Kidney tubule cell (primary cell): ENCODE data around the gene DISC1.
"Not testable (repeated sequence)": the region's sequence is repeated elsewhere in the genome, so short reads cannot be mapped to it uniquely, and the experiment has no call there.

ENCODE experiments used
- DNase-seq: peaks from one replicate; pipeline ENCODE4 v3.0.0-alpha.2; 2018; ENCODE audit warnings: low spot score

The DISC1 gene

GRCh38 chr1:231731268-231731667 lies 104.7 kb downstream of the DISC1 start:
- DNase-seq, result no peak

- no peak for DNase-seq
Measured at GRCh38 chr1:231733063-231733462, 106.5 kb downstream of the DISC1 start.

DNA sequence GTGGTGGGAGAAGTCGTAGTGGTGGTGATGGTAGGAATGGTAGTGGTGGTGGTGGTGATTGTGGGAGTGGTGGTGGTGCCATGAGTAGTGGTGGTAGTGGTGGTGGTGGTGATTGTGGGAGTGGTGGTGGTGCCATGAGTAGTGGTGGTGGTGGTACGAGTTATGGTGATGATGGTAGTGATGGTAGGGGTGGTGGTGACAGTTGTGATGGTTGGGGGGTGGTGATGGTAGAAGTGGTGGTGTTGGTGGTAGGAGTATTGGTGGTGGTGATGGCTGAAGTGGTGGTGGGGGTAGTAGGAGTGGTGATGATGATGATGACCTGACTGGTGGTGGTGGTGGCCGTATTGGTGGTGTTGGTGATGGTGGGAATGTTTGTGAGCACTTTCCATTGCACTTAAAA lies 107.1 kb downstream of the DISC1 start:
- no peak for DNase-seq

DNA sequence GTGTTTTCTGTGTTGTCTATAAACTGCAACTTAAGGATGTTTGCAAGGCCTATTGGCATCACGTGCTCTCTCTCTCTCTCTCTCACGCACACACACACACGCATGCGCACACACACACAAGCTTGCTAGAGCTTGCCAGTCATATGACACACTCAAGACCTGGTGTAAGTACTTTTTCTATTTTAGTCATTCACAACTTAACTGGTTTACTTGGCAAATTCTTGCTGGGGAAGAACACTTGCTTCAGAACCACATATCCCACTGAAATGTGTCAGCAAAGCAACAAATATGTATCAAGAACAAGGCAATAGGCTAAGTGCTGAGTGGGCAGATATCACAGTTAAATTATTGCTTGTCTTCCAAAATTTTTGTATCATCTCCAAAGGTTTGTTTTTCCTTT lies 107.8 kb downstream of the DISC1 start:
- DNase-seq, result no peak

GRCh38 chr1:231735411-231735810 lies 108.8 kb downstream of the DISC1 start:
- DNase-seq, result no peak

DNA sequence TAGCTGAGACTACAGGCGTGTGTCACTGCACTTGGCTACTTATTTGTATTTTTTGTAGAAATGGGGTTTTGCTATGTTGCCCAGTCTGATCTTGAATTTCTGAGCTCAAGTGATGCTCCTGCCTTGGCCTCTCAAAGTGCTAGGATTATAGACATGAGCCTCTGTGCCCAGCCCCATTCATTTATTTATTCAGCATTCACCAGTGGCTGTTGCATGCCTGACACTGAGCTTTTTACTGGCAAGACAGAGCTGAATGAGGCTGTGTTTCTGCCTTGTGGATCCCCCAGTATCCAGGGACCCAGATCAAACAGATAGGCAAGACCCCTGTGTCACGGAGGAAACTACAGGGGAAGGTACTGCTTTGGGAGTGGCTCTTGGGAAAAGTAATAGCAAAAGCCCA lies 109.4 kb downstream of the DISC1 start:
- no peak for DNase-seq

DNA sequence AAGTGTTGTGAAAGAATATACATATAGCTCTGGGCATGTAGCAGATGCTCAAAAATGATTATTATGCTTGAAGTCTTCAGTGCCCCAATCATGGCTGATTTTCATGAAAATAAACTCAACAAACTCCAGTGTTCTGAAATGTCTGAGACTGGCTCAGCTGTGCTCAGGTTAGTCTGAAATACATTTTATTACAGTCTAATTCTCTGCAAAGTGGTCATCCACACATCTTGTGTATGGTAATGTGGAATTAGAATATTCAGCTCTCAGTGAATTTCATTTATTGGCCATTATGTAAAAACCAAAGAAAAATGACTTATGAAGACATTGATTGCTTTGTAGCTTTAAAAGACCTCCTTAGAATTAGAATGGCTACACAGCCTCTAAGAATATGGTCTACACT lies 109.9 kb downstream of the DISC1 start:
- no peak for DNase-seq

- DNase-seq, result no peak
Measured at GRCh38 chr1:231738554-231738953, 112.0 kb downstream of the DISC1 start.

DNA sequence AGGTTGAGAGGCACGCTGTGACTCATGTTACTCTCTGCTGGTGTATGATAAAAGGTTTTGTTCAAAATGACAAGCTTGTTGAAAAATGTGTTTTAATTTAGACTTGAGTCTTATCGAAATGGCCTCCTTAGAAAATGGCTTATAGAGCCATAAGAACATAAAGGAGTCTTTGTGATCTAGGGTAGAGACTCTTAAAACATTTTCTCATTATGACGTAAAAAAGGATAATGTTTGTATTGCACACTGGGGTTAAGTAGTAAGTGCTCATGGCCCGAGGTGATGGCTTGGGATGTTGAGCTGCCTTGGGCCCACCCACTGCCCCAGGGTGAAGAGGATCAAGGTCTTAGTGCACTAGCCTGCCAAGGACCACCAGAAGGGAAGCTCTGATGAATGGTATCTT lies 117.4 kb downstream of the DISC1 start:
- no peak for DNase-seq

GRCh38 chr1:231748760-231749415 lies 122.3 kb downstream of the DISC1 start:
- no peak for DNase-seq

- DNase-seq, result no peak
Measured at GRCh38 chr1:231750296-231750695, 123.7 kb downstream of the DISC1 start.

- no peak for DNase-seq
Measured at GRCh38 chr1:231750818-231751362, 124.3 kb downstream of the DISC1 start.

DNA sequence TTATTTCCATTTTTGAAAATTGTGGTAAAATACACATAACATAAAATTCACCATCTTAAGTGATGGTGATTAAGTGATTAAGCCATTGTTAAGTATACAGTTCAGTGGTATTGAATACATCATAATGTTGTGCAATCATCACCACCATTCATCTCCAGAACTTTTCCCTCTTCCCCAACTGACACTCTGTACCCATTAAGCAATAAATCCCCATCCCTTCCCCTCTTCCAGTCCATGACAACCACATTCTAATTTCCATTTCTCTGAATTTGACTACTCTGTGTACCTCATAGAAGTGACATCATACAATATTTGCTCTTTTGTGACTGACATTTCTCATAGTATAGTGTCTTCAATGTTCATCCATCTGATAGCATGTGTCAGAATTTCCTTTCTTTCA lies 124.8 kb downstream of the DISC1 start:
- DNase-seq, result no peak

DNA sequence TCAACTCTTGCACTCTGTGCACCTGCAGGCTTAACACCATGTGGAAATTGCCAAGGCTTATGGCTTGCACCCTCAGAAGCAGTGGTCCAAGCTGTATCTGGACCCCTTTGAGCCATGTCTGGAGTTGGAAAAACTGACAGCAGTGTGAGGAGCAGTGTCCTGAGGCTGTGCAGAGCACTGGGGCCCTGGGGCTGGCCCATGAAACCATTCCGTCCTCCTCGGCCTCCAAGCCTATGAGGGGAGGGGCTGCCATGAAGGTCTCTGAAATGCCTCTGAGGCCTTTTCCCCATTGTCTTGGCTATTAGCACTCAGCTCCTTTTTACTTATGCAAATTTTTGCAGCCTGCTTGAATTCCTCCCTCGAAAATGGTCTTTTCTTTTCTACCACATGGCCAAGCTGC lies 126.7 kb downstream of the DISC1 start:
- DNase-seq, result no peak

GRCh38 chr1:231757101-231757404 lies 130.5 kb downstream of the DISC1 start:
- no peak for DNase-seq

DNA sequence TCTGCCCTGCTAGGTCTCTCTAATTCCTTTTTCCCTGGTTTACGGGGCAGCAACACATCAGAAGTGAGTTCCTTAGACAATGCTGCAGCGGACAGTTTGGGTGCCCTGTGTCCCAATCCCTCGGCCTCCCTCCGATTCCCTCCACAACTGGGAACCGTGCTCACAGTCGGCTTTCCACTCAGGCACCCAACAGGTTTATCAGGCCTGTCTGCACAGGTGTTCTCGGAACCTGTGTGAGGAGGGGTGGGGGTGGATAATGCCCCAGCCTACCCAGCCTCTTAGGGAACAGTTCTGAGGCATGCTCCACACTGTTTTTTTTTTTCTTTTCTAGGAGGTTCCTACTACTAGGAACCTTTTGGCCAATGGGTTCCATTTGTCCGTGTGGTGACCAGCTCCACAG lies 131.2 kb downstream of the DISC1 start:
- DNase-seq, result no peak

GRCh38 chr1:231761252-231761651 lies 134.7 kb downstream of the DISC1 start:
- DNase-seq, result no peak

DNA sequence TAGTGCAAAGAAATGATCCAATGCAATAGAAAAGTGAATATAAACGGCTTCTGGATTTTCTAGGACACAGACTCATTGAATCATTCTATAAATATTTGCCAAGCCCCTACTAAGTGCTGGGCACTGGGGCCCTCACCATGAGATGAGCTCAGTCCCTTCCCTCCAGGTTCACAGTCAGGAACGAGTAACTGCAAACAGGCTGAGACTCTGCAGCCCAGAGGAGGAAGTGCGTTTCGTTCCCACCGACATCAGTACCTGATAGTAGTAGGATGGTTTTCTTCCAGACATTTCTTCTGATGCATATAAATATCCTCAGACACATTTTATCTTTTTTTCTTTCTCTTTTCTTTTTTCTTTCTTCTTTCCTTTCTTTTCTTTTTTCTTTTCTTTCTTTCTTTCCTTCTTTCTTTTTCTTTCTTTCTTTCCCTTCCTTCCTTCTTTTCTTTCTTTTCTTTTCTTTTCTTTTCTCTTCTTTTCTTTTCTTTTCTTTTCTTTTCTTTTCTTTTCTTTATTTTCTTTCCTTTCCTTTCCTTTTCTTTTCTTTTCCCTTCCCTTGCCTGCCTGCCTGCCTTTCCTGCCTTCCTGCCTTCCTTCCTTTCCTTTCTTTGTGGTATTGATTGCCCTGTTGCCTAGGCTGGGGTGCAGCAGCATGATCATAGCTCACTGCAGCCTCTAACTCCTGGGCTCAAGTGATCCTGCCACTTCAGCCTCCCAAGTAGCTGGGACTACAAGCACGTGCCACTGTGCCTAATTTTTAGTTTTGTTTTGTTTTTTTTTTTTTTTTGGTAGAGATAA lies 135.4 kb downstream of the DISC1 start:
- no peak for DNase-seq

DNA sequence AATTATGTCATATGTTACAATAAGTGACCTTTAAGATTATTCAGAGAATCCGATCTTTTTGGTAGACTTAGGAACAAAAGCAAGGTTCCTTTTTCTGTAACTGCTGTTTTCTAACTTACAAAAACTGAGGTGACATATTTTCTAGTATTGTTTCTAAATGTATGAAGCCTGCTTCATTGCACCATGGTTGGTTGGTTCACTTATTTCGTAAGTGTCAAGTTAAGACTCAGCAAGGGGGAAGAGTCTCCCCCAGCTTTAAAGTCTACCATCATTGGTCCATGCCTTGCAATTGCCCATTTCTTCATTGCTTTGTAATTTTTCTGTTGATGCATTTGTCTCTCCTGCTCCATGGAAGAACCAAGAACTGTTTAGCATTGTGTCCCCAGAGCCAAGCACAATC lies 136.9 kb downstream of the DISC1 start:
- DNase-seq, result no peak

DNA sequence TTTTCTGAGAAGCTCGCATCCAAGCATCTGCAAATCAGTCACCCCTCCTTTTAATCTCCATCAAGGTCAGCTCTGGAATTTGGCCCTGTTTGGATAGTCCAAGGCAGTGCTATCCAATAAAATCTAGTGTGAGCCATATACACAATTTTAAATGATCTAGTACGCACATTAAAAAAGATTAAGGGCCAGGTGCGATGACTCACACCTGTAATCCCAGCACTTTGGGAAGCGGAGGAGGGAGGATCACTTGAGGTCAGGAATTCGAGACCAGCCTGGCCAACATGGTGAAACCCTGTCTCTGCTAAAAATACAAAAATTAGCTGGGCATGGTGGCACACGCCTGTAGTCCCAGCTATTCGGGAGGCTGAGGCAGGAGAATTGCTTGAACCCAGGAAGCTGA lies 139.2 kb downstream of the DISC1 start:
- DNase-seq, result not testable (repeated sequence)

- no peak for DNase-seq
Measured at GRCh38 chr1:231767471-231767870, 140.9 kb downstream of the DISC1 start.

- DNase-seq, result no peak
Measured at GRCh38 chr1:231768416-231768815, 141.8 kb downstream of the DISC1 start.

DNA sequence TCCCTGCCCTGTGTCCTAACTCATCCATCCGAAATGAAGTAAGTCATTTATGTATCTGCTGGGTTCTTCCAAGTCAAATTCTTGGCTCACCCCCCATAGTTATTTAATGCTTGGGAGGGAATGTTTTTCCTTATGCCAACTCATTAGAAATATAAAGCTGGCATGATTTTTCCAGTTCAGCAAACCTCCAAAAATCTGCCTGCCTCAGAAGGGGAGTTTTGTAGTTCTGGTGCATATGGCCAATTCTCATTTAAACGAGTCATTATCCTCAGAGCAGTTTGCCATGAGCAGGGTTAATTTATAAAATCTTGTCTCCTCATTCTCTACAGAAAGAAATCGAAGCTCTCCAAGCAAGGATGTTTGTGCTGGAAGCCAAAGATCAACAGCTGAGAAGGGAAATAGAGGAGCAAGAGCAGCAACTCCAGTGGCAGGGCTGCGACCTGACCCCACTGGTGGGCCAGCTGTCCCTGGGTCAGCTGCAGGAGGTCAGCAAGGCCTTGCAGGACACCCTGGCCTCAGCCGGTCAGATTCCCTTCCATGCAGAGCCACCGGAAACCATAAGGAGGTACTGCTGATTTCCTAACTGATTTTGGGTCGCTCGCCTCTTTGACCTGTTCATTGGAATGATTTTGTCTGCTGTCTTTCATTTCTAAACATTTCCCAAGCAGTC lies 144.1 kb downstream of the DISC1 start:
- DNase-seq, result no peak
